Osteoblast (primary cell): ENCODE measurements around the gene PLAGL1. TPM values are rescaled to one million over a fixed set of nuclear protein-coding genes. Genes with fewer than 3 reads are reported as not detected.
"Not testable (repeated sequence)": the region's sequence is repeated elsewhere in the genome, so short reads cannot be mapped to it uniquely, and the experiment has no call there.

Source experiments
- DNase-seq: peaks from one replicate; pipeline ENCODE4 v3.0.0; 2011; ENCODE audit warnings: low spot score, mixed read lengths; ENCODE audit not compliant: insufficient read length; ENCODE audit errors: missing footprints
- H2AFZ ChIP-seq: 2 replicates; pipeline ENCODE4 v1.6.0; 2011; ENCODE audit warnings: mild to moderate bottlenecking, low read length
- H3K27ac ChIP-seq: 2 replicates; pipeline ENCODE4 v1.5.1; 2011; ENCODE audit warnings: mild to moderate bottlenecking, low read depth, low read length, moderate library complexity
- H3K27me3 ChIP-seq: 2 replicates; pipeline ENCODE4 v1.6.0; 2012; ENCODE audit warnings: mild to moderate bottlenecking, control low read depth, inconsistent platforms, low read length, moderate library complexity; ENCODE audit not compliant: insufficient read depth
- H3K36me3 ChIP-seq: 2 replicates; pipeline ENCODE4 v1.5.1; 2011; ENCODE audit warnings: mild to moderate bottlenecking, low read length, control low read depth, moderate library complexity; ENCODE audit not compliant: insufficient read depth
- H3K4me1 ChIP-seq: 2 replicates; pipeline ENCODE4 v1.5.1; 2011; ENCODE audit warnings: mild to moderate bottlenecking, low read length, control low read depth, moderate library complexity; ENCODE audit not compliant: insufficient read depth
- H3K4me2 ChIP-seq: 2 replicates; pipeline ENCODE4 v1.6.0; 2011; ENCODE audit warnings: mild to moderate bottlenecking, low read length; ENCODE audit not compliant: insufficient read depth
- H3K4me3 ChIP-seq: fragments of 200-600 bp; sonication (generic); 3 replicates; pipeline ENCODE4 v1.5.1; 2012; ENCODE audit warnings: mild to moderate bottlenecking, low read length, inconsistent platforms; ENCODE audit not compliant: insufficient read depth
- H3K79me2 ChIP-seq: 2 replicates; pipeline ENCODE4 v1.6.0; 2012; ENCODE audit warnings: mild to moderate bottlenecking, low read length, control low read depth, inconsistent platforms; ENCODE audit not compliant: insufficient read depth
- H3K9me3 ChIP-seq: 2 replicates; pipeline ENCODE4 v1.5.1; 2011; ENCODE audit warnings: low read depth, low read length, control low read depth
- H4K20me1 ChIP-seq: 2 replicates; pipeline ENCODE4 v1.6.0; 2012; ENCODE audit warnings: mild to moderate bottlenecking, low read length, control low read depth; ENCODE audit not compliant: insufficient read depth
- total RNA-seq: library from RNA; depleted of rRNA; stranded (reverse); fragments of >200 nt; gene quantifications from 2 replicates; pipeline ENCODE4 v1.2.3, GENCODE V29; 2012
- TF ChIP-seq, protein P1 (sequence below): IDR thresholded peaks from 2 replicates; pipeline ENCODE4 v1.5.1; 2011; ENCODE audit warnings: mild to moderate bottlenecking, low read depth, low read length, moderate library complexity; ENCODE audit errors: extremely low read depth

PLAGL1 gene
- total RNA-seq, 1 donor: 16.6 TPM

DNA sequence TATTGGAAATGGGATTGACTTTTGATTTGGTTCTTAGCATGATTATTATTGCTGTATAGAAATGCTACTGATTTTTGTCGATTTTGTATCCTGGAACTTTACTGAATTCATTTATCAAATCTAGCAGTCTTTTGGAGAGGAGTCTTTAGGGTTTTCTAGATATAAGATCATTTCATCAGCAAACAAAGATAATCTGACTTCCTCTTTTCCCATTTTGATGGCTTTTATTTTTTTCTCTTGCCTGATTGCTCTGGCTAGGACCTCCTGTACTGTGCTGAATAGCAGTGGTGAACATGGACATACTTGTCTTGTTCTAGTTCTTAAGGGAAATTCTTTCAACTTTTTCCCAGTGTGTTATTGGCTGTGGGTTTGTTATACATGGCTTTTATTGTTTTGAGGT, 79.2 kb downstream of the PLAGL1 start:
- H3K4me3 ChIP-seq: no peak overlapping the region
- H3K4me2 ChIP-seq: no peak overlapping the region
- TF ChIP-seq, protein P1, sequence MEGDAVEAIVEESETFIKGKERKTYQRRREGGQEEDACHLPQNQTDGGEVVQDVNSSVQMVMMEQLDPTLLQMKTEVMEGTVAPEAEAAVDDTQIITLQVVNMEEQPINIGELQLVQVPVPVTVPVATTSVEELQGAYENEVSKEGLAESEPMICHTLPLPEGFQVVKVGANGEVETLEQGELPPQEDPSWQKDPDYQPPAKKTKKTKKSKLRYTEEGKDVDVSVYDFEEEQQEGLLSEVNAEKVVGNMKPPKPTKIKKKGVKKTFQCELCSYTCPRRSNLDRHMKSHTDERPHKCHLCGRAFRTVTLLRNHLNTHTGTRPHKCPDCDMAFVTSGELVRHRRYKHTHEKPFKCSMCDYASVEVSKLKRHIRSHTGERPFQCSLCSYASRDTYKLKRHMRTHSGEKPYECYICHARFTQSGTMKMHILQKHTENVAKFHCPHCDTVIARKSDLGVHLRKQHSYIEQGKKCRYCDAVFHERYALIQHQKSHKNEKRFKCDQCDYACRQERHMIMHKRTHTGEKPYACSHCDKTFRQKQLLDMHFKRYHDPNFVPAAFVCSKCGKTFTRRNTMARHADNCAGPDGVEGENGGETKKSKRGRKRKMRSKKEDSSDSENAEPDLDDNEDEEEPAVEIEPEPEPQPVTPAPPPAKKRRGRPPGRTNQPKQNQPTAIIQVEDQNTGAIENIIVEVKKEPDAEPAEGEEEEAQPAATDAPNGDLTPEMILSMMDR: no peak
- no peak overlapping the region for H3K27ac ChIP-seq
- no peak overlapping the region for H2AFZ ChIP-seq
- no peaks in the 10 kb centered on the region for H3K79me2 ChIP-seq
- no peak for DNase-seq
- no peaks in the 10 kb centered on the region for H3K9me3 ChIP-seq
- H4K20me1 ChIP-seq: no peaks in the 10 kb centered on the region
- H3K4me1 ChIP-seq: no peaks in the 10 kb centered on the region
- no peaks in the 10 kb centered on the region for H3K36me3 ChIP-seq
- no peaks in the 10 kb centered on the region for H3K27me3 ChIP-seq

DNA sequence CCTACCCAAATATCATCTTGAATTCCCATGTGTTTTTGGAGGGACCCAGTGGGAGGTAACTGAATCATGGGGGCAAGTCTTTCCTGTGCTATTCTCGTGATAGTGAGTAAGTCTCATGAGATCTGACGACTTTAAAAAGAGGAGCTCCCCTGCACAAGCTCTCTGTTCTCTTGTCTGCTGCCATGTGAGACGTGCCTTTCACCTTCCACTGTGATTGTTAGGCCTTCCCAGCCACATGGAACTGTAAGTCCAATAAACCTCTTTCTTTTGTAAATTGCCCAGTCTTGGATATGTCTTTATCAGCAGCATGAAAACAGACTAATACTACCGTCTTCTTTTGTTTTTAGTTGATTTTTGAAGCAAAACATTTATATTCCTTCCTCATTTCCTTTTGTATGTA, 91.0 kb downstream of the PLAGL1 start:
- H3K79me2 ChIP-seq, H2AFZ ChIP-seq, H3K36me3 ChIP-seq, H3K4me2 ChIP-seq, H3K27ac ChIP-seq, DNase-seq, H3K27me3 ChIP-seq, H3K4me1 ChIP-seq, H3K4me3 ChIP-seq, H3K9me3 ChIP-seq, H4K20me1 ChIP-seq: not testable (repeated sequence)

DNA sequence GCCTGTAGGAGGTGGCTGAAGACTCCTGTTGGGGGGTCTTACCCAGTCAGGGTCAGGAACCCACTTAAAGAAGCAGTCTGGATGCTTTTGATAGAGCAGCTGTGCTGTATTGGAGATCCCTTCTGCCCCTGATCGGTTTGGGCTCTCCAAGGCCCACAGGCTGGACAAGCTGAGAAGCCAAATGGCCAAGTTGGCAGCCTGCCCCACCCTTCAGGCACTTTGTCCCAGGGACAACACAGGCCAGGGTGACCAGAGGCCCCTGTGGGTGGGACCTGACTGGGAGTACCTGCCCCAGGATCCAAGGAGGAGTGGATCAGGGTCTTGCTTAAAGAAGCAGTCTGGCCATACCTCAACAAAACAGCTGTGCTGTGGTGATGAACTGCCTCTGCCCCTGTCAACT, 95.4 kb downstream of the PLAGL1 start:
- Histone ChIP-seq H3K4me1 (no peaks in the 10 kb centered on the region), H3K9me3 (no peaks in the 10 kb centered on the region), H3K79me2 (no peaks in the 10 kb centered on the region), H3K4me3 (no peak overlapping the region), H3K27ac (no peak overlapping the region), H3K27me3 (peaks cover 10% of the 10 kb centered on the region), H4K20me1 (no peaks in the 10 kb centered on the region), H3K36me3 (no peaks in the 10 kb centered on the region), H2AFZ (no peak overlapping the region), H3K4me2 (no peak overlapping the region)
- TF ChIP-seq, protein P1: no peak
- no peak for DNase-seq

DNA sequence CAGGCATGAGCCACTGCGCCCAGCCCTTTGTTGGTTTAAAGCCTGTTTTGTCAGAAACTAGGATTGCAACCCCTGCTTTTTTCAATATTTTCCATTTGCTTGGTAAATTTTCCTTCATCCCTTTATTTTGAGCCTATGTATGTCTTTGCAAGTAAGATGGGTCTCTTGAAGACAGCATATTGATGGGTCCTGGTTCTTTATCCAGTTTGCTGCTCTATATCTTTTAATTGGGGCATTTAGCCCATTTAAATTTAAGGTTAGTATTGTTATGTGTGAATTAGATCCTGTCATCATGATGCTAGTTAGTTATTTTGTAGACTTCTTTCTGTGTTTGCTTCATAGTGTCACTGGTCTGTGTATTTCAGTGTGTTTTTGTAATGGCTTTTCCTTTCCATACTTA, 97.0 kb downstream of the PLAGL1 start:
- DNase-seq: no peak
- Histone ChIP-seq H2AFZ (no peak overlapping the region), H3K4me1 (no peaks in the 10 kb centered on the region), H3K27me3 (peaks cover 10% of the 10 kb centered on the region), H3K79me2 (no peaks in the 10 kb centered on the region), H3K9me3 (no peaks in the 10 kb centered on the region), H3K4me2 (no peak overlapping the region), H4K20me1 (no peaks in the 10 kb centered on the region), H3K4me3 (no peak overlapping the region), H3K36me3 (no peaks in the 10 kb centered on the region), H3K27ac (no peak overlapping the region)
- TF ChIP-seq, protein P1: no peak
